ENCODE measurements around the gene DDIAS. TPM values are rescaled to one million over a fixed set of nuclear protein-coding genes. Genes with fewer than 3 reads are reported as not detected.

DDIAS gene
- total and polyA plus RNA-seq, 2 donors (not counting 3 experiments of a cell fraction or from before 2014, with no cell fraction given) = 4.5 to 9.2 TPM

DNA sequence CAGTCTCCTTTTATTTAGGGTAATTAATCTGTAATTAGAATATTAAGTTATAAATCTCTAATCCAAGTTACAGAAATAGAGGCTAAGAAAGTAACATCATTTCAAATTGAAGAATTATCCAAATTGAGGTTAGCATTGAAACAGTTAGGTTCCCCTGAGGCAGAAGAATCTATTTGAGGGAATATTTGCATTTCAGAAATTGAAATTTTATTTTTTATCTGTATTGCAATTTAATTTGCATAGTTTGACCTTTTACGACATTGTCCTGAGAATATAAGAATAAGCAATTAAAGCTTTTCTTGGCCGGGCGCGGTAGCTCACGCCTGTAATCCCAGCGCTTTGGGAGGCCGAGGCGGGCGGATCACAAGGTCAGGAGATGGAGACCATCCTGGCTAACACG, 27.6 kb downstream of the DDIAS start:
- Histone ChIP-seq H3K79me2 (ENCODE audit: control insufficient read depth, insufficient read depth, low read length) (no peaks in the 10 kb centered on the region), H3K27ac (ENCODE audit: insufficient read depth, low read depth, low read length) (no peak overlapping the region), H3K9me1 (replicated peaks; ENCODE audit: control insufficient read depth, extremely low read depth, insufficient read depth, low read length) (no peaks in the 10 kb centered on the region), H3K27me3 (ENCODE audit: control insufficient read depth in 2 of 2, insufficient read depth in 2 of 2, low read length in 2 of 2) (no peaks in the 10 kb centered on the region), H3K36me3 (ENCODE audit: control insufficient read depth in 2 of 2, extremely low read depth in 1 of 2, insufficient read depth in 2 of 2, low read length in 2 of 2) (no peaks in the 10 kb centered on the region), H3K9me3 (replicated peaks; ENCODE audit: control insufficient read depth, insufficient read depth, low read length) (no peaks in the 10 kb centered on the region), H3K9ac (replicated peaks; ENCODE audit: extremely low read depth, insufficient read depth, low read length) (no peak overlapping the region), H2AFZ (ENCODE audit: low read depth, low read length) (no peak overlapping the region), H4K20me1 (replicated peaks; ENCODE audit: control insufficient read depth, extremely low read depth, insufficient read depth, low read length) (no peaks in the 10 kb centered on the region), H3K4me1 (ENCODE audit: control insufficient read depth, extremely low read depth, insufficient read depth, low read length) (no peaks in the 10 kb centered on the region), H3K4me2 (ENCODE audit: insufficient read depth, low read length) (no peak overlapping the region), H3K4me3 (replicated peaks in 1 of 3; ENCODE audit: insufficient read depth in 1 of 3, low read depth in 1 of 3, low read length in 3 of 3) (no peak overlapping the region)
- intact Hi-C loops (cut with micrococcal nuclease) (no loop called here), dilution Hi-C loops (cut with MboI; ENCODE audit: extremely low pct_ligation_motif_present, low sequenced_read_pairs) (no loop called here)
- FAIRE-seq (no peak), DNase-seq (ENCODE audit: low read depth, low spot score) (no peak)
- no TSS peak for BruUV-seq (replicated peaks)
- POLR2A ChIA-PET = no interaction called here
- CTCF ChIA-PET = interaction anchor here (1.1 to 1.2 kb wide), 2 partner anchors 123 to 143 kb away, joined by 3 to 4 read pairs; partner anchors contain the start of gene RAB30
- TF ChIP-seq FOS (IDR thresholded peaks at IDR 0.05; ENCODE audit: borderline replicate concordance, insufficient read depth, low read length) (no peak), POLR2AphosphoS5 (IDR thresholded peaks at IDR 0.05; ENCODE audit: insufficient read depth, low read depth, low read length) (no peak), EZH2 (IDR thresholded peaks at IDR 0.05; ENCODE audit: borderline replicate concordance, low read depth, low read length, severe bottlenecking) (no peak), JUN (IDR thresholded peaks at IDR 0.05; ENCODE audit: borderline replicate concordance, insufficient read depth, insufficient read length, low read depth) (no peak), MAX (IDR thresholded peaks at IDR 0.05; ENCODE audit: insufficient read depth, insufficient read length) (no peak), GATA2 (IDR thresholded peaks at IDR 0.05; ENCODE audit: insufficient read depth, insufficient read length, low read depth, low read length) (no peak), MYC (IDR thresholded peaks at IDR 0.05; ENCODE audit: low read depth, low read length) (no peak), POLR2A (IDR thresholded peaks at IDR 0.05; ENCODE audit: low read depth, low read length) (no peak)
- TF ChIP-seq, protein P1, sequence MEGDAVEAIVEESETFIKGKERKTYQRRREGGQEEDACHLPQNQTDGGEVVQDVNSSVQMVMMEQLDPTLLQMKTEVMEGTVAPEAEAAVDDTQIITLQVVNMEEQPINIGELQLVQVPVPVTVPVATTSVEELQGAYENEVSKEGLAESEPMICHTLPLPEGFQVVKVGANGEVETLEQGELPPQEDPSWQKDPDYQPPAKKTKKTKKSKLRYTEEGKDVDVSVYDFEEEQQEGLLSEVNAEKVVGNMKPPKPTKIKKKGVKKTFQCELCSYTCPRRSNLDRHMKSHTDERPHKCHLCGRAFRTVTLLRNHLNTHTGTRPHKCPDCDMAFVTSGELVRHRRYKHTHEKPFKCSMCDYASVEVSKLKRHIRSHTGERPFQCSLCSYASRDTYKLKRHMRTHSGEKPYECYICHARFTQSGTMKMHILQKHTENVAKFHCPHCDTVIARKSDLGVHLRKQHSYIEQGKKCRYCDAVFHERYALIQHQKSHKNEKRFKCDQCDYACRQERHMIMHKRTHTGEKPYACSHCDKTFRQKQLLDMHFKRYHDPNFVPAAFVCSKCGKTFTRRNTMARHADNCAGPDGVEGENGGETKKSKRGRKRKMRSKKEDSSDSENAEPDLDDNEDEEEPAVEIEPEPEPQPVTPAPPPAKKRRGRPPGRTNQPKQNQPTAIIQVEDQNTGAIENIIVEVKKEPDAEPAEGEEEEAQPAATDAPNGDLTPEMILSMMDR (IDR thresholded peaks at IDR 0.05; ENCODE audit: extremely low read depth in 1 of 2, insufficient read depth in 1 of 2, low read depth in 1 of 2, low read length in 2 of 2) = no peak
